H1 (cell line): ENCODE data around the gene MXD3. TPM values are rescaled to one million over a fixed set of nuclear protein-coding genes. Genes with fewer than 3 reads are reported as not detected.

Experiments used
- BACH1 ChIP-seq: IDR thresholded peaks from 2 replicates; pipeline ENCODE4 v1.6.1; 2012; ENCODE audit warnings: low read length, improper control_type of control experiment
- BRCA1 ChIP-seq: IDR thresholded peaks from 2 replicates; pipeline ENCODE4 v1.6.1; 2012; ENCODE audit warnings: low read depth, low read length, improper control_type of control experiment
- JUN ChIP-seq: IDR thresholded peaks from 2 replicates; pipeline ENCODE4 v1.6.1; 2011; ENCODE audit warnings: low read depth, mild to moderate bottlenecking, improper control_type of control experiment, low read length
- MAFK ChIP-seq: IDR thresholded peaks from 2 replicates; pipeline ENCODE4 v1.6.1; 2012; ENCODE audit warnings: low read depth, mild to moderate bottlenecking, improper control_type of control experiment, low read length
- SP2 ChIP-seq: IDR thresholded peaks from 2 replicates; pipeline ENCODE4 v1.6.1; 2012; ENCODE audit warnings: mild to moderate bottlenecking, low read length, inconsistent platforms
- polyA plus RNA-seq, 7 experiments: library from polyadenylated mRNA; depleted of rRNA in 3 of 7; stranded (reverse) in 5 of 7; unstranded in 2 of 7; fragments of >200 nt in 5 of 7; fragments of 200-250 nt in 2 of 7; gene quantifications; 1 replicate in 5 of 7; 2 replicates in 1 of 7; 4 replicates in 1 of 7; pipeline versions ENCODE4 v1.2.1 to v1.2.3, GENCODE V29; 2011 to 2013; ENCODE audit warnings: missing spikeins in 2 of 7, mixed read lengths in 2 of 7
- total RNA-seq: library from RNA; stranded (reverse); fragmentation: NEBNext Ultra II Directional; extraction: Animal tissue kit (Norgen Biotek cat#: 25700); gene quantifications from 2 replicates; pipeline ENCODE4 v1.2.1, GENCODE V29; 2021

The MXD3 gene
- total and polyA plus RNA-seq, 2 of the 8 experiments (the other 6 are each of a cell fraction or from before 2014, with no cell fraction given), result 6.5 to 7.7 TPM

DNA sequence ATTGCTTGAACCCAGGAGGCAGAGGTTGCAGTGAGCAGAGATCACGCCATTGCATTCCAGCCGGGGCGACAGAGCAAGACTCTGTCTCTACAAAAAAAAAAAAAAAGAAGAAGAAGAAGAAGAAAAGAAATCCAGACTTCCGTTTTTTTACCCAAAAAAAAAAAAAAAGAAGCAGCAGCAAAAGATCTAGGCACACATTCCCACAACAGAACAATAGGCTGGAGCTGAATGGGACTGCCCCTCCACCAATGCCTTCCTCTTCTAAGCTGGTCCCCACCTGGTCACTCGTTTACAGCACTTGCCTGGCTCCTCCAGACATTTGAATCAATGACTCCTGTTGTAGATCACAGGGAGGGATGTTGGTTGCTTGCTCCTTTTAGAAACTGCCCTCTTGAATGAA lies 41.4 kb upstream of the MXD3 start (continued):
- no peak for TF ChIP-seq BRCA1
- TF ChIP-seq SP2, result no peak
- no peak for TF ChIP-seq MAFK
- TF ChIP-seq BACH1, result no peak
- TF ChIP-seq JUN, result no peak
- TF ChIP-seq, all 59 proteins: peak for 0
